HepG2 (cell line): Measurements from ENCODE around the gene RHOT2. TPM values are rescaled to one million over a fixed set of nuclear protein-coding genes. Genes with fewer than 3 reads are reported as not detected.

ENCODE experiments used
- AHR ChIP-seq: IDR thresholded peaks from 2 replicates; pipeline ENCODE4 v1.6.1; 2018; ENCODE audit warnings: missing genetic modification reagents, missing compliant biosample characterization
- ARID5B ChIP-seq: IDR thresholded peaks from 2 replicates; pipeline ENCODE4 v1.4.0; 2020; ENCODE audit warnings: mild to moderate bottlenecking, missing genetic modification reagents
- DR1 ChIP-seq: sonication (generic); formaldehyde crosslinking; IDR thresholded peaks from 2 replicates; pipeline ENCODE4 v1.8.0; 2021; ENCODE audit warnings: mild to moderate bottlenecking, missing genetic modification reagents, inconsistent platforms
- GPBP1L1 ChIP-seq: sonication (generic); formaldehyde crosslinking; IDR thresholded peaks from 2 replicates; pipeline ENCODE4 v1.5.0; 2020; ENCODE audit warnings: mild to moderate bottlenecking, missing genetic modification reagents
- HMGA1 ChIP-seq: sonication (generic); formaldehyde crosslinking; conservative IDR thresholded peaks from 2 replicates; pipeline ENCODE4 v1.4.0; 2020; ENCODE audit warnings: missing genetic modification reagents
- HNRNPLL ChIP-seq: fragments of 200-400 bp; formaldehyde crosslinking; IDR thresholded peaks from 2 replicates; pipeline ENCODE4 v1.6.1; 2017; ENCODE audit warnings: mild to moderate bottlenecking, low read depth, low read length; ENCODE audit not compliant: poor library complexity, severe bottlenecking
- IRF9 ChIP-seq: sonication (generic); formaldehyde crosslinking; IDR thresholded peaks from 2 replicates; pipeline ENCODE4 v1.8.0; 2022; ENCODE audit warnings: missing genetic modification reagents, mild to moderate bottlenecking, borderline replicate concordance
- KDM2A ChIP-seq: sonication (generic); formaldehyde crosslinking; IDR thresholded peaks from 2 replicates; pipeline ENCODE4 v1.4.0; 2020; ENCODE audit warnings: low read depth, missing genetic modification reagents, borderline replicate concordance
- NRL ChIP-seq: sonication (generic); formaldehyde crosslinking; IDR thresholded peaks from 2 replicates; pipeline ENCODE4 v1.5.0; 2020; ENCODE audit warnings: missing genetic modification reagents, mild to moderate bottlenecking, moderate library complexity, borderline replicate concordance
- POLR2AphosphoS5 ChIP-seq: IDR thresholded peaks from 2 replicates; pipeline ENCODE4 v1.6.1; 2012; ENCODE audit warnings: low read depth, low read length
- SRSF9 ChIP-seq: fragments of 200-400 bp; formaldehyde crosslinking; IDR thresholded peaks from 2 replicates; pipeline ENCODE4 v1.6.1; 2018; ENCODE audit warnings: borderline replicate concordance, mild to moderate bottlenecking, low read depth, low read length; ENCODE audit not compliant: insufficient read depth, poor library complexity, severe bottlenecking
- ZBTB42 ChIP-seq: sonication (generic); formaldehyde crosslinking; IDR thresholded peaks from 2 replicates; pipeline ENCODE4 v1.5.0; 2020; ENCODE audit warnings: mild to moderate bottlenecking, missing genetic modification reagents
- ZNF124 ChIP-seq: sonication (generic); formaldehyde crosslinking; IDR thresholded peaks from 2 replicates; pipeline ENCODE4 v1.4.0; 2020; ENCODE audit warnings: missing genetic modification reagents
- ZNF232 ChIP-seq: sonication (generic); formaldehyde crosslinking; IDR thresholded peaks from 2 replicates; pipeline ENCODE4 v1.4.0; 2020; ENCODE audit warnings: missing genetic modification reagents, borderline replicate concordance
- ZNF33B ChIP-seq: sonication (generic); formaldehyde crosslinking; IDR thresholded peaks from 2 replicates; pipeline ENCODE4 v1.5.1; 2020; ENCODE audit warnings: mild to moderate bottlenecking, missing genetic modification reagents
- ZNF451 ChIP-seq: sonication (generic); formaldehyde crosslinking; IDR thresholded peaks from 2 replicates; pipeline ENCODE4 v1.5.0; 2020; ENCODE audit warnings: mild to moderate bottlenecking, missing genetic modification reagents
- ZNF547 ChIP-seq: sonication (generic); formaldehyde crosslinking; IDR thresholded peaks from 2 replicates; pipeline ENCODE4 v1.5.1; 2020; ENCODE audit warnings: mild to moderate bottlenecking, missing genetic modification reagents
- ZNF629 ChIP-seq: sonication (generic); formaldehyde crosslinking; conservative IDR thresholded peaks from 2 replicates; pipeline ENCODE4 v1.5.0; 2020; ENCODE audit warnings: missing genetic modification reagents
- ZNF687 ChIP-seq: sonication (generic); formaldehyde crosslinking; IDR thresholded peaks from 2 replicates; pipeline ENCODE4 v1.5.1; 2020; ENCODE audit warnings: mild to moderate bottlenecking, missing genetic modification reagents, moderate library complexity
- polyA plus RNA-seq, 8 experiments: library from polyadenylated mRNA; depleted of rRNA in 3 of 8; stranded (reverse) in 7 of 8; unstranded in 1 of 8; fragments of >200 nt; fragmentation: Illumina TruSeq in 4 of 8; extraction: Trizol in 4 of 8; gene quantifications; 2 replicates each; pipeline versions ENCODE4 v1.2.1 to v1.2.3, GENCODE V29; 2011 to 2016; ENCODE audit warnings: low read depth in 4 of 8, missing spikeins in 1 of 8, mixed read lengths in 1 of 8; ENCODE audit not compliant: insufficient read depth in 1 of 8
- total RNA-seq, 5 experiments: library from RNA; depleted of rRNA; stranded (reverse); fragments of >200 nt; fragmentation: Illumina TruSeq; extraction: Trizol; gene quantifications; 2 replicates each; pipeline ENCODE4 v1.2.3, GENCODE V29; 2016; ENCODE audit warnings: low read depth in 1 of 5

RHOT2 gene
- total and polyA plus RNA-seq, 2 of the 13 experiments (the other 11 are each of a cell fraction or from before 2014, with no cell fraction given): 63.6 to 76.9 TPM

GRCh38 chr16:629185-629832 lies 38.6 kb upstream of the RHOT2 start (continued):
- TF ChIP-seq ZNF687 (no peak), SRSF9 (no peak), ZNF33B (CRISPR knock-in tag) (no peak), GPBP1L1 (CRISPR knock-in tag) (no peak), NRL (CRISPR knock-in tag) (no peak), KDM2A (CRISPR knock-in tag) (no peak; the same call in 1 of the 2 replicates), AHR (no peak), HMGA1 (CRISPR knock-in tag) (no peak), ZNF629 (CRISPR knock-in tag) (peak; percentile 64; the same call in 1 of the 2 replicates), ZNF547 (CRISPR knock-in tag) (0 out of 2 replicates have a peak, but pooled peaks have one; percentile 16), DR1 (CRISPR knock-in tag) (no peak), ARID5B (CRISPR knock-in tag) (0 out of 2 replicates have a peak, but pooled peaks have one; percentile 13), IRF9 (0 out of 2 replicates have a peak, but pooled peaks have one; percentile 16), ZNF124 (0 out of 2 replicates have a peak, but pooled peaks have one; percentile 42), ZBTB42 (no peak), POLR2AphosphoS5 (no peak), ZNF451 (CRISPR knock-in tag) (no peak), ZNF232 (CRISPR knock-in tag) (no peak), HNRNPLL (no peak)
